Stimulated activated CD8-positive, alpha-beta memory T cell treated with anti-CD3 and anti-CD28 coated beads, Interleukin-15, amount 100 ng/mL, for 24 hours (primary cell): ENCODE data around the gene ACADSB.

Experiments
- DNase-seq: peaks from one replicate; pipeline ENCODE4 v3.0.0-alpha.2; 2020; ENCODE audit warnings: low read depth

Gene ACADSB

DNA sequence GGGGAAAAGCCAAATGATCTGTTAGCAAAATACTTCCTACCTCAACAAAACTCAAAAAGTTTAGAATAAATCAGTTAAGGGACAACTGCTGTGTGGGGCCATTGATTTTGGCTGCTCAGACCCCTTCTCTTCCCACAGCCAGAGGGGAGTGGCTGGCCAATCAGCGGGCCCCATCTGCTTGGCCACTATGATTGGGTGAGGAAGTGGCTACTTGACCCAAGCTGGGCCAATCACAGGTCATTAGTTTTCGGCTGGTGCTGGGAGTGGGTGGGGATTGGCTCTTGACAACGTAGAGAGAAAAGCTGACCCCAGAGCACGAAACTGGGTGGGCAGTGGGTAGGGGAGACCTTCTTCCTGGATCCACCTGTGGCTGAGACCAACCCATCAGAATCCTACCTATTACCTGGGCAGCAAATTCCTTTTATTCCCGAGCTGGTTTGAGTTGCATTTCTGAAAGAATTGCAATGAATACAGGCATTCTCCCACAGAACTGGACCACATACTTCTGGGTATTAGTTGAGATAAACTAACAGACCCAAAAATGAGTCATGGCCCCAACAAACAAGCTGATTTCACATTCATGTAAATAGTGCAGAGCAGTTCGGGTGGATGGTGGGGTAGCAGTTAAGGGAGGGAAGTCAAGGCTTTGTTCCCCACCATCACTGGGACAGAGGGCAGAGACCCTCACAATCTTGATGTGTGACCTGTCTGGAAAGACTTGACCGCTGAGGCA lies 91.4 kb downstream of the ACADSB start:
- no peak for DNase-seq

DNA sequence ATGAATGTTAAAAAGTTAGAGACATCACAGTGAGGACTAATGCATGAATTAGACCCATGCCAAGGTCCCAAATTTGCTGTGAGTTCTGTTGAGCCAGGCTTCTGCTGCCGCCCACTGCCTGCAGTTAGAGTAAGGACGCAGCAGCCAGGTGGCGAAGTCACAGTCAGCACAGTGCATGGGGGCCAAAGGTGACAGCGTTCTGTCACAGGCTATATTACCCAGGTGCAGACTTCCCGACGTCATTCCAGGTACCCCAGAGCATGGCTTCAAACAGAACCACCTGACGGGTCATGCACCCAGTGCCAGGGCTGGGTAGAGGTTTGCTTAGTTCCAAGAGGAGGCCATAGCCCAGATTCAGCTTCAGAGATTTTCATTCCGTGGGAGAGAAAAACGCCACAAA lies 93.1 kb downstream of the ACADSB start:
- DNase-seq = no peak

DNA sequence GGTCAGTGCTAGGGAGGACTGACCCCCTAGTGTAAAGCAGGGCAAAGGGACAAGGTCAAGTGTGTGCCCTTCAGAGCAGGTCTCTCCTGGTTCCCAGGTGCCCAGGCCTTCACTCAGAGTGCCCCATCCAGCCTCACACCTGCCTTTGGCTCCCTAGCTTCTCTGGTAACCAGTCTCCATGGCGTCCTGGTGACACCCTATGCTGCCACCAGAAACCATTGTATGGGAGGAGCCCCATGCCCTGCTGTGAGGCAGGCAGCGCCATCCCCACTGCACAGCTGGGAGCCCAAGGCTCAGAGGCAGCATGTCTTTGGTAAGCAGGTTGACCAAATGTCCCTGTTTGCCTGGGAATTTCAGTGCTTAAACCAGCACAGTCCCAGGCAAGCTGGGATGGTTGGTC lies 93.9 kb downstream of the ACADSB start:
- no peak for DNase-seq

DNA sequence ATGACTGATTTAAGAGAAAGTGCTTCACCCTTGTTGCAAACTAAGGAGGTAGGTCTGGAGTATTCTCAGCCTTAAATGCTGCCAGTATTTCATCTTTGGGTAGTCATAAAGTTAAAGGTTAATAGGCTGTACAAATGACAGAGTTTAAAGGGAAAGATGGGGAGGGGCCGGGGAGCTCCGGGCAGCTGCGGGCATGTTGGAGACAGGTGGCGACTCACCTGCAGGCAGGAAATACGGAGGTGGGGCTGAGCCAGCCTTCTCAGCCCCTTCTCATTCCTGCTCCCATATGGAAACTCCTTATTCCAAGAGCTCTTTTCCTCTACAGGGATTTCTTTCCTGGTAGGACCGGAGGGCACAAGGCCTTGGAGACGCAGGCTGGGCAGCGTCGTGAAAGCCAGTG lies 95.1 kb downstream of the ACADSB start:
- no peak for DNase-seq
